ENCODE data around the gene CBL.

- TF ChIP-seq POLR2AphosphoS5 (IDR thresholded peaks at IDR 0.05; ENCODE audit: low read depth): no peak
- TF ChIP-seq EZH2 (IDR thresholded peaks at IDR 0.05; ENCODE audit: low read depth, unreplicated experiment): no peak
- TF ChIP-seq CTCF (conservative IDR thresholded peaks at IDR 0.05; ENCODE audit: low read depth in 2 of 2): no peak
- no peak for TF ChIP-seq CREB1 (CRISPR knock-in tag; IDR thresholded peaks at IDR 0.05; ENCODE audit: low read depth)
- TF ChIP-seq REST (IDR thresholded peaks at IDR 0.05; ENCODE audit: unreplicated experiment): no peak
- no peak for TF ChIP-seq EZH2phosphoT487 (IDR thresholded peaks at IDR 0.05; ENCODE audit: unreplicated experiment)
- no peak for TF ChIP-seq JUNB (IDR thresholded peaks at IDR 0.05; ENCODE audit: unreplicated experiment)
- TF ChIP-seq ETS1 (IDR thresholded peaks at IDR 0.05): no peak
- no peak for TF ChIP-seq STAT1 (IDR thresholded peaks at IDR 0.05; ENCODE audit: unreplicated experiment)
- TF ChIP-seq NANOG (IDR thresholded peaks at IDR 0.05; ENCODE audit: borderline replicate concordance): no peak
- TF ChIP-seq ZNF462 (CRISPR knock-in tag; IDR thresholded peaks at IDR 0.05): no peak
- no peak for TF ChIP-seq ZNF331 (CRISPR knock-in tag; IDR thresholded peaks at IDR 0.05; ENCODE audit: low read depth)
- TF ChIP-seq ZNF114 (CRISPR knock-in tag; IDR thresholded peaks at IDR 0.05): no peak
Observed at GRCh38 chr11:119205080-119205479, 1.1 kb upstream of the CBL start.

Data from GM23338 (cell line).